Hepatocyte (in vitro differentiated cells): ENCODE data around the gene ASIP. TPM values are rescaled to one million over a fixed set of nuclear protein-coding genes. Genes with fewer than 3 reads are reported as not detected.
A peak's percentile ranks its signal among the peaks of the same experiment; 100 is the strongest.
"Not testable (repeated sequence)": the region's sequence is repeated elsewhere in the genome, so short reads cannot be mapped to it uniquely, and the experiment has no call there.

Experiments
- DNase-seq: peaks from one replicate; pipeline ENCODE4 v3.0.0-alpha.2; 2016; ENCODE audit warnings: low spot score
- H2AFZ ChIP-seq: fragments of 200-600 bp; sonication (generic); 2 replicates; pipeline ENCODE4 v1.6.0; 2016; ENCODE audit warnings: antibody characterized with exemption, mild to moderate bottlenecking
- H3K27ac ChIP-seq: fragments of 200-600 bp; sonication (generic); 2 replicates; pipeline ENCODE4 v1.5.1; 2016; ENCODE audit warnings: mild to moderate bottlenecking
- H3K27me3 ChIP-seq: fragments of 200-600 bp; sonication (generic); 2 replicates; pipeline ENCODE4 v1.6.1; 2016
- H3K36me3 ChIP-seq: fragments of 200-600 bp; sonication (generic); replicated peaks from 2 replicates; pipeline ENCODE4 v1.5.1; 2016; ENCODE audit warnings: low read depth; ENCODE audit not compliant: insufficient read depth
- H3K4me1 ChIP-seq: fragments of 200-600 bp; sonication (generic); 2 replicates; pipeline ENCODE4 v1.5.1; 2016; ENCODE audit warnings: mild to moderate bottlenecking, moderate library complexity; ENCODE audit not compliant: insufficient read depth
- H3K4me2 ChIP-seq: fragments of 200-600 bp; sonication (generic); 2 replicates; pipeline ENCODE4 v1.6.0; 2016
- H3K4me3 ChIP-seq: fragments of 200-600 bp; sonication (generic); 2 replicates; pipeline ENCODE4 v1.5.1; 2016; ENCODE audit warnings: mild to moderate bottlenecking
- H3K79me2 ChIP-seq: fragments of 200-600 bp; sonication (generic); 2 replicates; pipeline ENCODE4 v1.6.0; 2017; ENCODE audit warnings: mild to moderate bottlenecking
- H3K9me2 ChIP-seq: fragments of 200-600 bp; sonication (generic); replicated peaks from 2 replicates; pipeline ENCODE4 v1.6.0; 2017; ENCODE audit warnings: mild to moderate bottlenecking; ENCODE audit not compliant: insufficient read depth
- H3K9me3 ChIP-seq: fragments of 200-600 bp; sonication (generic); 2 replicates; pipeline ENCODE4 v1.5.1; 2016; ENCODE audit warnings: low read depth, mild to moderate bottlenecking
- H4K20me1 ChIP-seq: fragments of 200-600 bp; sonication (generic); 2 replicates; pipeline ENCODE4 v1.6.0; 2016; ENCODE audit warnings: mild to moderate bottlenecking; ENCODE audit not compliant: insufficient read depth, poor library complexity, severe bottlenecking
- EZH2 ChIP-seq: fragments of 200-600 bp; sonication (generic); IDR thresholded peaks from 2 replicates; pipeline ENCODE4 v1.6.1; 2016; ENCODE audit warnings: antibody characterized with exemption, mild to moderate bottlenecking, borderline replicate concordance
- EZH2phosphoT487 ChIP-seq: fragments of 200-600 bp; sonication (generic); IDR thresholded peaks from one replicate; pipeline ENCODE4 v1.6.1; 2018; ENCODE audit warnings: antibody characterized with exemption, mild to moderate bottlenecking, low read depth, moderate library complexity; ENCODE audit not compliant: unreplicated experiment, severe bottlenecking
- whole genome bisulfite sequencing: methylation state at CpG from one replicate; pipeline ENCODE4 v1.1.6; 2016; ENCODE audit warnings: low lambda C conversion rate; ENCODE audit errors: missing lambda C conversion rate; 5-methylcytosine and 5-hydroxymethylcytosine counted together
- polyA plus RNA-seq: library from polyadenylated mRNA; unstranded; fragments of >200 nt; fragmentation: Nextera tagmentation; extraction: Ambion mirVana; gene quantifications from 2 replicates; pipeline ENCODE4 v1.2.1, GENCODE V29; 2016
- total RNA-seq: library from RNA; depleted of rRNA; stranded (reverse); fragments of >200 nt; gene quantifications from 2 replicates; pipeline ENCODE4 v1.2.3, GENCODE V29; 2014
- TF ChIP-seq, protein P1 (sequence below): fragments of 200-600 bp; sonication (generic); IDR thresholded peaks from 2 replicates; pipeline ENCODE4 v1.5.1; 2016; ENCODE audit warnings: antibody characterized with exemption, mild to moderate bottlenecking; ENCODE audit not compliant: poor library complexity

The ASIP gene
- total and polyA plus RNA-seq, 2 experiments from 2014 or later: 3.3 TPM; not detected in 1

DNA sequence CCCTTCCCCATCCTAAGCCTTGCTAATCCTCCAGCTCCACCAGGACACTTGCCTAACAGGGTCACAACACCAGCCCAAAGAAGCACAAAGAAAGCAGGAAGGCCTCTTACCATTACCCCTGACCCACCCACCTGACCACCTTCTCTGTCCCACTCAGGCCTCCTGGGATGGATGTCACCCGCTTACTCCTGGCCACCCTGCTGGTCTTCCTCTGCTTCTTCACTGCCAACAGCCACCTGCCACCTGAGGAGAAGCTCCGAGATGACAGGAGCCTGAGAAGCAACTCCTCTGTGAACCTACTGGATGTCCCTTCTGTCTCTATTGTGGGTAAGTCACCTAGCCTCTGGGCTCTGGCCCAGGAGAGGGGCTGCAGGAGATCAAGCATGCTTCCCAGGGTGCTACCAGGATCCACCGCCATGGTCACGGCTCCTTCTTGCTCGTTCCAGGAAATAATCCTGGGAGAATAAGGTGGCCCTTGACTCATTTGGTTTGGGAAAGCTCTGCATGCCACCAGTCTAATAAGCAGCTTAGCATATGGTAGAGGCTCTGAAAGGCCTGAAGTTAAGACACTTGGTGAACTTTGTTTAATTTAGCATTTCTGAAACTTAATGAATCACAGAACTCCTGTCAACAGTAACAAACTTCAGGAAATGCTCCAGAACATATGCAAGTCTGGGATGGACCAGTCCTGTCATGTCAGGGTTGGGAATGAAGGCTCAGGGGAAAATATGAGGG lies 19.2 kb downstream of the ASIP start:
- Histone ChIP-seq H3K4me1 (peaks cover 7% of the 10 kb centered on the region), H2AFZ (no peak overlapping the region), H3K79me2 (no peaks in the 10 kb centered on the region), H3K27me3 (no peaks in the 10 kb centered on the region), H3K36me3 (no peaks in the 10 kb centered on the region), H4K20me1 (no peaks in the 10 kb centered on the region), H3K4me2 (no peak overlapping the region), H3K9me3 (no peaks in the 10 kb centered on the region), H3K9me2 (no peaks in the 10 kb centered on the region), H3K27ac (no peak overlapping the region), H3K4me3 (no peak overlapping the region)
- TF ChIP-seq EZH2 (no peak), EZH2phosphoT487 (no peak)
- TF ChIP-seq, protein P1, sequence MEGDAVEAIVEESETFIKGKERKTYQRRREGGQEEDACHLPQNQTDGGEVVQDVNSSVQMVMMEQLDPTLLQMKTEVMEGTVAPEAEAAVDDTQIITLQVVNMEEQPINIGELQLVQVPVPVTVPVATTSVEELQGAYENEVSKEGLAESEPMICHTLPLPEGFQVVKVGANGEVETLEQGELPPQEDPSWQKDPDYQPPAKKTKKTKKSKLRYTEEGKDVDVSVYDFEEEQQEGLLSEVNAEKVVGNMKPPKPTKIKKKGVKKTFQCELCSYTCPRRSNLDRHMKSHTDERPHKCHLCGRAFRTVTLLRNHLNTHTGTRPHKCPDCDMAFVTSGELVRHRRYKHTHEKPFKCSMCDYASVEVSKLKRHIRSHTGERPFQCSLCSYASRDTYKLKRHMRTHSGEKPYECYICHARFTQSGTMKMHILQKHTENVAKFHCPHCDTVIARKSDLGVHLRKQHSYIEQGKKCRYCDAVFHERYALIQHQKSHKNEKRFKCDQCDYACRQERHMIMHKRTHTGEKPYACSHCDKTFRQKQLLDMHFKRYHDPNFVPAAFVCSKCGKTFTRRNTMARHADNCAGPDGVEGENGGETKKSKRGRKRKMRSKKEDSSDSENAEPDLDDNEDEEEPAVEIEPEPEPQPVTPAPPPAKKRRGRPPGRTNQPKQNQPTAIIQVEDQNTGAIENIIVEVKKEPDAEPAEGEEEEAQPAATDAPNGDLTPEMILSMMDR: no peak
- DNase-seq: no peak
- 84% methylated on average over 5 of the region's 5 CpGs for WGBS

DNA sequence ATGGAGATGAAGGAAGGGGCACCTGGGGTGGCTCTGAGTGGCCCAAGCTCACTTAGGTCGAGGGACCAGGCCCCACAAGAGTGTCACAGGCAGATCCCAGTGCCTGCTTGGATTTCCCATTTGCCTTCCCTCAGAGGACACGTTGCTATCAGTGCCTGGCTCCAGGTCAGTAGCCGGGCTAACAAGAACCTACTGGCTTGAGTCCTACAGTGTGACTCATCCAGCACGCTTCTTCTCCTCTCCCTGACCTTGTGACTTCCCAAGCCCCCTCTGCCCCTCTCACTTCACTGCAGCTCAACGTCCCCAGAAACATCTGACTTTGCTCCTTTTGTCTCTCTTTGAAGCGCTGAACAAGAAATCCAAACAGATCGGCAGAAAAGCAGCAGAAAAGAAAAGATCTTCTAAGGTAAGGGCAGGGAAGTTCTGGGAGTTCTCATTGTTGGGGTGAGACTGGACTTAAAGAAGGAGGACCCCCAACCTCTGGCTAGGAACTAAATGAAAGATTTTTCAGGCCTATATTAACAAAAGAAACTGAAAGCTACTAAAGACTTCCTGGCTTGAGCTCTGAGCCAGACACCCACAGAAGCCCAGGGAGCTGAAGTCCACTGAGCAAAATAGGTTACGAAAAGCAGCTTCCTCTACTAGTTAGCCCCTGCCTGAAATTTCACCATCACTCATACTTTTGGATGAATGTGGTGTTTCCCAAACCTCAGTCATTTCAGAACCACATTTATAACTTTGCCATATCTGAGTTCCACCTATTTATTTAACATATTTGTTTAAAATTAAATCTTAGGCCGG lies 21.5 kb downstream of the ASIP start:
- Histone ChIP-seq H3K9me3 (no peaks in the 10 kb centered on the region), H3K27me3 (no peaks in the 10 kb centered on the region), H3K4me3 (no peak overlapping the region), H4K20me1 (no peaks in the 10 kb centered on the region), H3K4me2 (peak overlapping the region; percentile 57), H3K36me3 (no peaks in the 10 kb centered on the region), H3K79me2 (no peaks in the 10 kb centered on the region), H3K27ac (peak overlapping the region; percentile 90), H3K4me1 (peaks cover 7% of the 10 kb centered on the region), H3K9me2 (no peaks in the 10 kb centered on the region), H2AFZ (peak overlapping the region; percentile 64)
- TF ChIP-seq EZH2 (no peak), EZH2phosphoT487 (no peak)
- TF ChIP-seq, protein P1: no peak
- DNase-seq: peak; percentile 31
- 52% methylated on average over 9 of the region's 9 CpGs for WGBS

DNA sequence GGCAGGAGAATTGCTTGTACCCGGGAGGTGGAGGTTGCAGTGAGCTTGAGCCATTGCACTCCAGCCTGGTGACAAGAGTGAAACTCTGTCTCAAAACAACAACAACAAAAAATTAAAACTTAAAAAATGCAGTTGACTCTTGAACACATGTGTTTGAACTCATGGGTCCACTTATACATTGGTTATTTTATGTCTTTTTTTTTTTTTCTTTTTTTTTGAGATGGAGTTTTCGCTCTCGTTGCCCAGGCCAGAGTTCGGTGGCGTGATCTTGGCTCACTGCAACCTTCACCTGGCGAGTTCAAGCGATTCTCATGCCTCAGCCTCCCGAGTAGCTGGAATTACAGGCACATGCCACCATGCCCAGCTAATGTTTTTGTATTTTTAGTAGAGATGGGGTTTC lies 22.2 kb downstream of the ASIP start:
- not testable (repeated sequence) for H3K27me3 ChIP-seq, H3K27ac ChIP-seq, DNase-seq, H3K4me3 ChIP-seq, H3K4me2 ChIP-seq, H3K79me2 ChIP-seq, H4K20me1 ChIP-seq, H3K9me2 ChIP-seq, H3K9me3 ChIP-seq, H3K4me1 ChIP-seq, H2AFZ ChIP-seq, H3K36me3 ChIP-seq
- 100% methylated on average over 8 of the region's 8 CpGs for WGBS

DNA sequence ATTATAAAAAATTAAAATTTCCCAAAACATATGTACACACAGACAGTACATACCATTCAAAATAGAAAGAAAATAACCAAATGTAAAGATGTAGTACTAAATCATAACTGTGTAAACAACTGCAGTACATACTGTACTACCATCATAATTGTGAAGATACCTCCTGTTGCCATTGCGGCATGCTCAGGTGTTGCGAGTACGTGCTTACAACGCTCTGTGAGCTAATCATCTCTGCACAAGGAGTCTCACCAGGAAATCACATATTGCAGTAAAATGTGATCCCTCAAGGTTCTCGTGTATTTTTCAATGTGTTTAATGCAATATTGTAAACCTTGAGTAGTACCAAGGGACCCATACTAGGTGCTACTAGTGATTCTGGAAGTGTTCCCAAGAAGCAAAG lies 22.9 kb downstream of the ASIP start:
- H3K9me2 ChIP-seq: no peaks in the 10 kb centered on the region
- no peak overlapping the region for H3K27ac ChIP-seq
- no peak overlapping the region for H2AFZ ChIP-seq
- H3K4me1 ChIP-seq: peaks cover 7% of the 10 kb centered on the region
- H3K9me3 ChIP-seq: no peaks in the 10 kb centered on the region
- H3K27me3 ChIP-seq: no peaks in the 10 kb centered on the region
- no peaks in the 10 kb centered on the region for H4K20me1 ChIP-seq
- H3K4me2 ChIP-seq: no peak overlapping the region
- TF ChIP-seq, protein P1: no peak
- no peak for TF ChIP-seq EZH2
- TF ChIP-seq EZH2phosphoT487: no peak
- H3K4me3 ChIP-seq: no peak overlapping the region
- no peaks in the 10 kb centered on the region for H3K79me2 ChIP-seq
- no peak for DNase-seq
- WGBS: 89% methylated on average over 5 of the region's 5 CpGs
- H3K36me3 ChIP-seq: no peaks in the 10 kb centered on the region
